Measurements from ENCODE around the gene ITPR1.
A peak's percentile ranks its signal among the peaks of the same experiment; 100 is the strongest.

The ITPR1 gene

DNA sequence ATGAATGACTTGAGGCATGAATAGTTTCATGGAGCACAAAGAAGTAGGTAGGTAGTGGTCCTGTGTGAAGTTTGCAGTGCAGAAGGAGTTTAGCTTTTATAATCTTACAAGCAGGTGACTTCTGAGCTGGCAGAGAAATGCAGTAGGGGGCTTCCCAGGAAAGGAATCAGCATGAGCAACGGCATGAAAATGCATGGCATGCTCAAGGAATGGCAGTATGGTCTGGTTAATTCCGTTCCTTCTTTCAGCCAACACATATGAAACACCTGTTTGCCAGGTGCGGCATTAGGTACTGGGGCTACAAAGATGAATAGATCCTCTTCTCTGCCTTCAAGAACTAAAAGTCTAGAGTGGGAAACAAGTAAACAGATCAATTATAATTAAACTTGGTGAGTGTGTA is 348.1 kb downstream of the ITPR1 start:
- DNase-seq: no peak

DNA sequence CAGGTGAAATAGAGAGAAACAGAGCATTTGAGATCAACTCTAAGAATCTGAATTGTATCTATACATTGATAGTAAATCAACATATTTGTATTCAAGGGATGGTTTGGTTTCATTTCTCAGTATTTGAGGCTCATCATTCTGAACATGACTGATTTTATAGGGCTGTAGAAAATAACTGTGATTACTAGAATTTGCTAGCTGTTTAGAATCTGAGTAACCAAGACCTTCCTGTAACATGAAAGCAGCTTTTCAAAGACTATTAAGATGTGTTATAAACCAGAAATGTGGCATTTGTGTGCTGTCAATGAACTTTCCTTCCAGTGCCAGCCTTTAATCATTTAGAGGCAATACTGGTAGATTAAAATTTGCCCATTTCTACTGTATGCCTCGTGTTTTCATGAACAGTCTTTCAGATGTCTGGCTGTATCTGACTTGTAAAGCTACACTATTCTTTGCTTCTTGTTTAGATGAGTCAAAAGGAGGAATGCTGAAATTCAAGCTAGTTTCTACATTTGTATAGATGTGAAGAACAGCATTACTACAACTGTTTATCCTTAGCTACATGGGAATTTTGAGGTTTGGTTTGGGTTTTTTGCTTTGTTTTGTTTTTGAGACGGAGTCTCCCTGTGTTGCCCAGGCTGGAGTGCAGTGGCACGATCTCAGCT is 348.8 kb downstream of the ITPR1 start:
- no peak for DNase-seq

DNA sequence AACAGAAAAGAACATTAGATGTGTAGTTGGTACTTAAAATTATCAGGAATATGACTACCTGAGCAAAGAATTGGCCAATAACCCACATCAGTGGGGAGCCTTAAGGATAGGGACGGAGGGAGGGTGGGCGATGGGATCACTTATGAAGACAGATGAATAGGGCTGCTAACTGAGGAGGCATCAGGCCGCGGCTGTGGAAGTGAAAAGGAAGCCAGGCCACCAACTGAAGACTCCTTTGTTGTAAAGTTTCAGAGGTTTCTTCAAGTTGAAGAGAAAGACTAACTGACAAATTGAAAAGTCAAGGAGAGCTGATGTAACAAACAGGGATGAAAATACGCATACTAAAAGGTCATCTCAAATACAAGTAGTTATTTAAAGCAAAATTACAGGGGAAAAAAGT is 350.5 kb downstream of the ITPR1 start:
- no peak for DNase-seq

DNA sequence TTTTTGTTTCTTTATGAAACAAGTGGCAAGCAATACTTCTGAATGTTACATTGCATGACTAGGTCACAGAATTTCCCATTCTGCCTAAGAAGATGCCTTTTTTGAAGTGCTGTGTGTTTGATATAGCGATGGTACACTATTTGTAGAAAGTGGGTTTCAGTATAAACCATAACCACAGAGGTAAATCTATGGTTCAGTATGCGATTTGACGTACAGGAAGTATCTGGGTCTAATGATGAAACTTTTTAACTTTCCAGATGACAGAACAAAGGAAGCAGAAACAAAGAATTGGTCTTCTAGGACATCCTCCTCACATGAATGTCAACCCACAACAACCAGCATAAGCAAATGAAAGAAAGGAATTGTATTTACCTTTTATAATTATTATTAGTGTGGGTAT is 352.7 kb downstream of the ITPR1 start:
- no peak for DNase-seq

DNA sequence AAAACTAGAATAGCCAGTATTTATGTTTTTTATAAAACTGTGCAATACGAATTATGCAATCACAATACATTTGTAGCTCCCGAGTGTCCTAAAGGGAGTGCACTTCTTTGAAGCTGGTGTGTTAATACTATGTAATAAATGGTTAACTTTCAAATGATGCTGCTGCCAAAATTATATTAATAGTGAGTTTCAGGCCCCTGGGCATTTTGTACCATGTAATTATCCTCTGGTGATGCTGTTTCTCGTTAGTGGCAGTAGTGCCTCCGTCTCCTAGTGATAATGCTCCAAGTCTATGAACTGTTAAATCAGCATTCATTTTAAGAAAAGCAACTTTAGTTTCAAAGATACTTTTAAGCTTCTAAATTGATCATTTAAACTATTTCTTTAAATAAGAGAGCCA is 353.4 kb downstream of the ITPR1 start:
- no peak for DNase-seq

DNA sequence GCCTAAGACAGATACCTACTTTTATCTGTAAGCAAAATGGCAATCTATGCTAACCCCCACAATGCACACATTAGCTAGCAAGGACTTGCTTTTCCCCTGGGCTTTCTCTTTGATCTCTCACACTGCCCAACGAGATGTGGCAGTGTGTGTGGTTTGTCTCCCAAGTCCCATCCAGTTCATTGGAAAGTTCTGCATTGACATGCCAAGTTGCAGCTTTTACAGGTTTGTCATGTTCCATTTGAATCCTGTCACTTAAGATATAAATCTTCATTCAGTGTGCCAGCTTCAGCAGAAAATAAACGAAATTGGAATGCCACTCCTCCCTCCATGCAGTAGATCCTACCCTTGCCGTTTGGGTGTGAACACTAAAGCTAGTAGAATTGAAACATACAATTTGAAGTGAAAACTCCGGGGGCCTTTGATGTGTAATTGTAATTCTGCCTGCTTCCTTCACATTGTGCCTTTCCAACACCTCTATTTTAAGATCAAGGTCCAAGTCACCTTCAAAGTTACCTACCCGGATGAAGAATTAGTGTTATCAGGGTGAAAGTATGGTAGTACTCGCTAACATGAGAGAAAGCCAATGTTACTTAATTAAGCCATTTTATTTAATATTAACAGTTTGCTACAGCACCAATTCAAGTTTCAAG is 355.2 kb downstream of the ITPR1 start:
- DNase-seq: no peak

DNA sequence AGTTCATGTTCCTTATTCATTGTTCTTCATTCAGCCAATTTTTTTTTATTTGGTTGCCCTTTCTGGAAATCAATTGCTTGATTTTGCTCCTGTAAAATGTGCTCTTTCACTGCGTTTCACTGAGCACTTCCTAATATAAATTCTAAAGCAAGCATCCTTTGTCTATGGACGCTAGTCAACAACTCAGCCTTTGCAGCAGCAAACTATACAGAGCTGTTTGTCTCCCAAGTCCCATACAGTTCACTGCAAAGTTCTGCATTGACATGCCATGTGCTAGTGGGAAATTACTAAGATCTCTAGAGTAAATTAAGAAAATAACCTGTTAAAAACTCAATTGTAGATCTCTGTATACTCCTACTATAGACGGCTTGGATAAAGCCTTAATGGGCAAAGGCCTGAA is 356.0 kb downstream of the ITPR1 start:
- no peak for DNase-seq

DNA sequence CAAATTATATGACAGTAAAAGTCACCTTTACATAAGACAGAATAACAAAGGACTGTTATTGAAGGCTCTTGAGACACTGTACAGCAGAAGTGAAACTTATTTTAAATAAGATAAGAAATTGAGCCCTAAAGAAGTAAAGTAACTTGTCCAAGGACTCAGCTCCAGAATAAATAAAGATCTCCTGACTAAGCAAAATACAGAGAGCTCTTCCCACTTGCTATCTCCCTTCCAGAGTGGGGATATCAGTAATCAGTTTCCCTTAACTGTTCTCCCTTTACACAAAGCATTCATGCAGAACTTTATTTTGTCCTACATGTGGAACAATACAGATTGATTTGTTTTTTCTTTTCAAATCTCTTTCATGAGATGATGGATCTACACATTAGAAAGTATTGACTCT is 356.6 kb downstream of the ITPR1 start:
- DNase-seq: no peak

DNA sequence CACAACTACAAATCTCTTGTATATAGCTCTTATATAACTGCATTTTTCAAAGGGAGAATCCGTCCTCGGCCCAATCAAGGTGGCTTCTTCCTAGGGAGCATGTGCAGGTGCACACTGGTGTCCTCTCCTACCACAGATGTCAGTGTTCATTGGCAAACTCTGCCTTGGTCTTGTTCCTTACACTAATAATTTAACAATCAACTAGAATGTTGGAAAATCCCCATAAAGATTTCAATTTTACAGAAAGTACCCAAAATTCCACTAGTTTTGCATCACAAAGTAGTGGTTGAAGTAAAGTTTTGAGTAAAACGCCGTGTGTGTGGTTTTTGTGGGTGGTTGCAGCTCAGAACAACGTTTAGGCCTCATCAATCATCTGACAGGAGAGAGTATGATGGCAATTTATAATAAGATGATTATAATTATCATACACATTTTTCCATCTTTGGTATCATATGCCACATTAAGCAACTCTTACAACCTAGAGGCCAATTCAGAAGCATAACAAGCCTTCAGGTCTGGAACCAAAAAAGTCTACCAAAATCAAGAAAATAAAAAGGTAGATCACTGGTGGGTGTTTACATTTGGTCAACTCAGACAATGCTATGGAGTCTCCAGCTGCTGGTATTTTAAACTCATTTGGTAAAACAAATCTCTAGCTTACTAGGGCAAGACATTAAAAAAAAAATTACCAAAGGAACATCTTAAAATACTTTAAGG is 357.2 kb downstream of the ITPR1 start:
- DNase-seq: peak; percentile 33

DNA sequence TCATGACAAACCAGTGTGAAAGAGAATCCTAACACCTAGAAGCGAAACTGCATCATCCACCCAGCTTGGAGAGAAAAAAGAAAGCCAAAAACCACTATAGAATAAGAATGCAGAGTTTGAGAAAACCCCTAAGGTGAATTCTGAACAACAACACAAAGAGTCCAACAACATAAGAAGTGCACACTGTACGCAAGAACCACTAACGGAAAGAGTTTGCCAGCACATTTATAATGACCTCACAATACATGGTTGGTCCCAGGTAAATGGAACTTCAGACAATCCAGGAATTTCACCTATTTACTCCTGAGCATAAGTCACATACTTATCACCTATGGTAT is 357.7 kb downstream of the ITPR1 start:
- DNase-seq: no peak

DNA sequence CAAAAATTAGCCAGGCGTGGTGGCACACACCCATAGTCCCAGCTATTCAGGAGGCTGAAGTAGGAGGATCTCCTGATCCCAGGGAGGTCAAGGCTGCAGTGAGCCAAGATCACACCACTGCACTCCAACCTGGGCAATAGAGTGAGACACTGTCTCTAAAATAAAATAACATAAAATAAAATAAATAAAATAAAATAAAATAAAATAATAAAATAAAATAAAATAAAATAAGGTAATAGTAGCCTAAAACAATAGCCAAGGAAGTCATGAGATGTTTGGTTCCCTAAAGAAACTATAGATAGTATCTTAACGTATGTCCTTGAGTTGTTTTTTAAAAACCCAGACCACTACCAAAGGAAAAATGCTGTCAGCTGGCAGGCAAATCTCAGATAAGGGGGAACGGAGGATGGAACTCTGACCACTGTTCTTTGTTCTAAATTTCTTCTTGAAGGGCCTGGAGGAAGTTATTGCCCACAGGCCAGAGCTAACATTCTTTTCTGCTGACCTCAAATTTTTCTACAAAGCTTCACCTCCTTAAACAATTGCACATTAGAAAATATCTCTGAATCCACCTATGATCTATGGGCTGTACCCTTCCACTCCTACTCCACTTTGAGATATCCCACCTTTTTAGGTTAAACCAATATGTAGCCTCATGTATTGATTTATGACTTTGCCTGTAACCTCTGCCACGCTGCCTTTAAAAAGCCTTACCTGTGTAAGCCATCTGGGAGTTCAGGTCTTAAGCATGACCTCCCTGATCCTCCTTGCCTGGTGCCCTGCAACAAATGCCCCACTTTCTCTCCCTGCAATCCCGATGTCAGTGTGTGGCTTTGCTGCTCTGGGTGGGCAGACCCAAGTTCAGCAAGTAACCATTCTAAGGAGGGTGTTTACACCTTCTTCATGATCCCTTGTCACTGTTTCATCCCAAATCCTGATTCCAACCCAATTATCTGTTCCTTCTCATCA is 359.9 kb downstream of the ITPR1 start:
- no peak for DNase-seq

DNA sequence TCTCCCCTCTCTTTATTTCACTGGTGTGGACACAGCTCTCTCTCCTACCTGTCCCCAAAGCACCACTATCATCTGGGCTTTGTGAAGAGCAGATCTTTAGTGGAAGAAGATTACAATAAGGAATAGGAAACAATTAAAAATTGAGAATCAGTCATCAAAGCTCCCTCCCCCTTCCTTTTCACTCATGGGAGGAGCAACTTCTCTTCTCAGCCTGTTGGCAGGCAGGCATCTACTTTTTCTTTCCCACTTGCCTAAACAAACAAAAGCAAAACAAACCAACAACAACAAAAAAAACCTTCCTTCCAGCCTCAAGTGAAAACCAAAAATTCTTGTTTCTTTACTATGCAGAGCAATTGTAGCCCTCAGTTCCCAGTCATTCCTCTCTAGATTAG is 360.6 kb downstream of the ITPR1 start:
- DNase-seq: no peak

DNA sequence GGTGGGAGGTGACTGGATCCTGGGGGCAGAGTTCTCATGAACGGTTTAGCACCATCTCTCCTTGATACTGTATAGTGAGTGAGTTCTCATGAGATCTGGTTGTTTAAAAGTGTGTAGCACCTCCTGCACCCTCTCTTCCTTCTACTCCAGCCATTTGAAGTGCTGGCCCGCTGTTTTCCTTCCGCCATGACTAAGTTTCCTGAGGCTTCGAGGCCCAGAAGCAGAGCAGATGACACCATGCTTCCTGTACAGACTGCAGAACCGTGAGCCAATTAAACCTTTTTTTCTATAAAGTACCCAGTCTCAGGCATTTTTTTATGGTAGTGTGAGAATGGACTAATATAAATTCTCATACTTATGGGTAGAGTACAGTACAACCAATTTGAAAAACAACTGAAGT is 362.5 kb downstream of the ITPR1 start:
- no peak for DNase-seq

DNA sequence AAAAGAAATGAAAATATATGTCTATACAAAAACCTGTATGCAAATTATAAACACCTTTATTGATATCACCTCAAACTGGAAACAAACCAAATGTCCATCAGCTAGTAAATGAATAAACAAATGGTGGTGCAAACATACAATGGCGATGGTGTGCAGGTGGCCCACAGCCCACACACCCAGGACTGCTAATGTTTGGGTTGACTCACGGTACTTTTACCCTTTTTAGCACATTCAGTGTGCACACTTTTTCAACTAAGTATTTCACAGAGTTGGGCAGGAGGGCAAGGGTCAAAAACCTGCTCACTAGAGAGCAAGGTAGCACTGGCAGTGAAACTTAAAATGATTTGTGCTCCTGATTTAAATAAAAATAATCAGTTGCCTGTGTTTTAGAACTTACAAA is 363.0 kb downstream of the ITPR1 start:
- DNase-seq: no peak

DNA sequence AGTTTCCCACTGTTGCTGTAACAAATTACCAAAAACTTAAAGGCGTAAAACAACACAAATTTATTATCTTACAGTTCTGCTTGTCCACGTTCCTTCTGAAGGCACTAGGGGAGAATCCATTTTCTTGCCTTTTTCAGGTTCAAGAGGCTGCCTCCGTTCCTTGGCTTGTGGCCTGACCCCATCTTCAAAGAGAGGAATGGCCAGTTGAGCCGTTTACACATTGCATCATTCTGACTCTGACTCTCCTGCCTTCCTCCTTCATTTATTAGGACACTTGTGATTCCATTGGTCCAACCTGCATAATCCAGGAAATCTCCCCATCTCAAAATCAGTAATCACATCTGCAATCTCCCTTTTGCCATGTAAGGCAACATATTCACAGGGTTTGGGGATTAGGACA is 363.4 kb downstream of the ITPR1 start:
- no peak for DNase-seq

DNA sequence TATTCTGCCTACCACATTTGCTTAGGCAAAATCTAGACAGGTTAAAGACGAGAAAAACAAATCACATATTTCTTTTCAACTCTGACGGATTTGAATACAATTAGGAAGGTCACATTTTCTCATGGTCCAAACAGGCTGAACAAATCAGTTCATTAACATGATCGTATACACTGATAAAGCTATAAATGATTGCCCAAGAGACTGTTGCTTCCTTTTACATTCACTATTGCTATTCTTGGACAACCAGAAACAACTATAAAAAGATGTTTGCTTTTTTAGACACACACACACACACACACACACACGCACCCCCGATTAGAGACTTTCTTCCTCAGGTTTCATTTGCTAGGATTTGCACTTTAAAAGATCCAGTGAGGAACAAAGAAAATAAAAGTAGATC is 363.8 kb downstream of the ITPR1 start:
- DNase-seq: no peak

DNA sequence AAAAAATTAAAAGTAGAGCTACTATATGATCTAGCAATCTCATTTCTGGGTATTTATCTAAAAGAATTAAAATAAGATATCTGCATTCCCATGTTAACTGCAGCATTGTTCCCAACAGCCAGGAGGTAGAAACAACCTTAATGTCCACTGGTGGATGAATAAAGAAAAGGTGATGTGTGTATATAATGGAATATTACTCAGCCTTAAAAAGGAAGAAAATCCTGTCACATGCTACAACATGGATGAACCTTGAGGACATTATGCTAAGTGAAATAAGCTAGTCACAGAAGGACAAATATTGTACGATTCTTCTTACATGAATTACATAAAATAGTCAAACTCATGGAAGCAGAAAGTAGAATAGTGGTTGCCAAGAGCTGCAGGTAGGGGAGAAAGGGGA is 366.6 kb downstream of the ITPR1 start:
- no peak for DNase-seq

DNA sequence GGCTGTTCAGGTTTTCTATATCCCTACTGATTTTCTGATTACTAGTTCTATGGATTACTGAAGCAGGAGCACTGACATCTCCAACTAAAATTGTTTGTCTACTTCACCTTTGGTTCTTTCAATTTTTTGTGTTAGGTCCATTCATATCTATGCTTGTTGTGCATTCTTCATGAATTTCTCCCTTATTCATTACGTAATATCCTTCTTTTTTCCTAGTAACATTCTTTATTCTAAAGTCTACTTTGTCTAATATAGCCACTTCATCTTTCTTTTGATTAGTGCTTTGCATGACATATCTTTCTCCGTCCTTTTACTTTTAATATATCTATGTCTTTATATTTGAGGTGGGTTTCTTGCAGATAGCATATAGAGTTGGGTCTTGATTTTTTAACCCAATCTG is 369.8 kb downstream of the ITPR1 start:
- no peak for DNase-seq

DNA sequence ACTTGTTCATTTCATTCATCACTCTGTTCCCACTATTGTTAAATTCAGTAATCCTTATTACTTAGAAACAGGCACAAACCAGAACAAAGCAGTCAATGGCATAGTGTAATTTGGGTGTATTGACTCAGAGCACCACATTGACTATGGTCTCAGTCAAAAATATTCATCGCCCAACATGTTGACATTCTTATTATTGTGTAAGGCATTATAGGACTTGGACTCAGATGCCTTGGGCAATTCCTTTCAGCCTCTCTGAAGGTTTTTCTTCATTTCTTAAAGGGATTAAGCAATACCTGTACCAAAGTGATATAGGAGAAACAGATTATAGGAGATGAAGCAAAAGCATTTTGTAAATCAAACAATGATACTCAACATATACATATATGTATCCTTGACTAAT is 371.4 kb downstream of the ITPR1 start:
- no peak for DNase-seq

DNA sequence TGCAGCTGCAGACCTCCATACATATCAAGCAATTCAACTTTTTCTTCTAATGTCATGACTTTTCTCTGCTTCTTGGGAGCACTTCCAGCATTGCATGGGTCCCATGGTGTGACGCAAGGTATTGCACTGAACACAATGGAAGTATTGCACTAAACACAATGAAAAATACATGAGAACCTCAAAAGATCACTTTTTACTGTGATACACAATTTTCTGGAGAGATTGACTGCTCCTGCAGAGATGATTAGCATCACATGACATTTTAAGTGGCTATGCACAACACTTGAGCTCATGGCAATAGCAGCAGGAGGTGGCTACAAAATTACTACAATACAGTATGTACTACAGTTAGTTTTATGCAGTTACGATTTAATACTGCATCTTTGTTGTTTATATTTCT is 372.6 kb downstream of the ITPR1 start:
- DNase-seq: no peak

DNA sequence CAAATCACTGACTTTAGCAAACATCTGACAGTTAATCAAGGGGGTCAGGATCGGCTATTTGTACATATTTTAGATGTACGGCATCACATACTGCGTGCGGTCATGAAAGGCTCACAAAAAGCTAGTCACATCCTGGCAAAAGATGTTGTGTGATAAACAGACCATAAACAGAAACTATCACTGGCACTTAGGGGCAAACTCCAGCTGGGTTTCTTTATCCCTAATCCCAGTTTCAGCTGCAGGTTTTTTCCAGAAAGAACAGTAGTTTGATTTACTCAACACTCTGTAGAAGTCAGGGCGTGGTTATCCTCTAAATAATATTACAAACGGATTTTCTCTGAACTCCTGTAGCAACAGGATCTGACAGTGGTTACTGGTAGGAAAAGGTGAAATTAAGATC is 373.7 kb downstream of the ITPR1 start:
- no peak for DNase-seq

DNA sequence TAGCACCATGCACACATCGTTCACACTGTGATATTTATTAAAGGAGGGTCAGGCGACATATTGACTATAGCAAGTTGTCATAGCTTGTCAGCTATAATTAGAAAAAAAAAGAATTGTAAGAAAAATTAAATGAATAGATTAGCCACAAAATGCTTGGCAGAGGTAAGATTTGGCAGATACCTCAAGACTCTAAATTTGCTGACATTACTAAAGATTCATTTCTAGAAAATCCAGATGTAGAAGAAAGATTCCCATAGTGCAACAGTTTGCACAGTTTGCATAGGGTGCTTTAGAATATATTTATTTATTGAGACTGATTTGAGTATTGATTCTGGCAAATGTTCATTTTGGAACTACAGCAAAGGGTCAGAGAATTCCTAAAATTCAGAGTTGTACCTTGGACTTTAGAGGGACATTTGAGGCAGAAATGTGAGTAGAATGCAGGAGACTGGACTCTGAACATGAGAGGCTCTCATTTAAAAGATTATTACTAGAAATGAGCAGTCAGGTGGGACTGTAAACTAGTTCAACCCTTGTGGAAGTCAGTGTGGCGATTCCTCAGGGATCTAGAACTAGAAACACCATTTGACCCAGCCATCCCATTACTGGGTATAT is 384.1 kb downstream of the ITPR1 start:
- DNase-seq: no peak

DNA sequence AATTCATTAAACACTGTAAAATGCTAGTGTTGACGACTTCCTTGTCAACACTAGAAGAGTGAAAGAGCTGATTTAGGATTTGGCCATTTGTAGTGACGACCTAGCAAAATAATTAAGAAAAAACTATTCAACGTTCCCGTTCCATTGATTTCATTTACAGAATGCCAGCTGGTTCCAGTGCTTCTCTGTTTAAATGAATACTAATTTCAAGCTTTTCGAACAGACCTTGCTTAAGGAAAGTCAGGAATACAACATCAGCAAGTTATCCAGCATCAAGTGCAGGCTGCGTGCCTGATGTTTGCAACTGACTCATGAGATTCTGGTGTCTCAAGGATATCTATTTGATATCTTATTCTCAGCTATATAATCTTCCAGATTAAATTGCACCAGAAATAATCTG is 387.7 kb downstream of the ITPR1 start:
- DNase-seq: no peak

Measured in stimulated activated CD4-positive, alpha-beta T cell treated with anti-CD3 and anti-CD28 coated beads, Interleukin-4, amount 100 ng/mL, for 1 hour (primary cell).